CD4-positive, alpha-beta T cell treated with Interleukin-6 at 100 ng/mL for 8 hours (primary cell): ENCODE results near the gene AANAT.

ENCODE experiments used
- DNase-seq: peaks from one replicate; pipeline ENCODE4 v3.0.0-alpha.2; 2020; ENCODE audit warnings: mixed read lengths, low spot score

The AANAT gene

GRCh38 chr17:76491271-76492122 lies 24.1 kb downstream of the AANAT start:
- no peak for DNase-seq

GRCh38 chr17:76492123-76492988 lies 25.0 kb downstream of the AANAT start:
- no peak for DNase-seq

- DNase-seq = peak; percentile 32
These were observed 25.6 kb downstream of the AANAT start for GRCh38 chr17:76492989-76493501.

GRCh38 chr17:76493505-76494167 lies 26.2 kb downstream of the AANAT start:
- no peak for DNase-seq

GRCh38 chr17:76495663-76496400 lies 28.4 kb downstream of the AANAT start:
- no peak for DNase-seq

GRCh38 chr17:76496464-76496863 lies 29.1 kb downstream of the AANAT start:
- no peak for DNase-seq

GRCh38 chr17:76497699-76497978 lies 30.2 kb downstream of the AANAT start:
- no peak for DNase-seq

- no peak for DNase-seq
These were observed 30.8 kb downstream of the AANAT start for GRCh38 chr17:76497979-76498875.

- no peak for DNase-seq
These were observed 31.5 kb downstream of the AANAT start for GRCh38 chr17:76498876-76499251.

- DNase-seq = no peak
These were observed 31.9 kb downstream of the AANAT start for GRCh38 chr17:76499267-76499667.

GRCh38 chr17:76500074-76500746 lies 32.8 kb downstream of the AANAT start:
- no peak for DNase-seq

GRCh38 chr17:76500747-76501017 lies 33.3 kb downstream of the AANAT start:
- no peak for DNase-seq

GRCh38 chr17:76501018-76501826 lies 33.8 kb downstream of the AANAT start, which contains the start of gene RHBDF2:
RHBDF2 (minus strand) TSS chr17:76501423; CDS start chr17:76481524, 19,899 bp downstream.
- DNase-seq = peak; percentile 95

- no peak for DNase-seq
These were observed 34.5 kb downstream of the AANAT start for GRCh38 chr17:76501827-76502307.

- DNase-seq = peak; percentile 0
These were observed 35.2 kb downstream of the AANAT start for GRCh38 chr17:76502341-76503211.

GRCh38 chr17:76504117-76504516 lies 36.7 kb downstream of the AANAT start:
- DNase-seq = no peak

GRCh38 chr17:76506408-76507345 lies 39.3 kb downstream of the AANAT start:
- peak; percentile 85 for DNase-seq
